Thoracic aorta (tissue), 2 donors: Measurements from ENCODE around the gene C1QTNF7. TPM values are rescaled to one million over a fixed set of nuclear protein-coding genes. Genes with fewer than 3 reads are reported as not detected.

Experiments used
- ATAC-seq: fragments of 150-250 bp; one replicate; pipeline ENCODE4 v1.8.0; 2017; ENCODE audit warnings: low read depth; ENCODE audit not compliant: insufficient number of reproducible peaks, low FRiP score
- DNase-seq: peaks from one replicate; pipeline ENCODE4 v3.0.0-alpha.2; 2020; ENCODE audit warnings: low spot score
- H3K27ac ChIP-seq, 2 donors: fragments of 200-600 bp; sonication (generic); 1 replicate in 1 of 2; 2 replicates in 1 of 2; pipeline ENCODE4 v1.5.1; 2016; ENCODE audit warnings: mild to moderate bottlenecking in 2 of 2, moderate library complexity in 2 of 2
- H3K27me3 ChIP-seq: fragments of 200-600 bp; sonication (generic); replicated peaks from 2 replicates; pipeline ENCODE4 v1.6.0; 2016; ENCODE audit warnings: mild to moderate bottlenecking; ENCODE audit not compliant: insufficient read depth
- H3K36me3 ChIP-seq: fragments of 200-600 bp; sonication (generic); one replicate; pipeline ENCODE4 v1.5.1; 2016
- H3K4me1 ChIP-seq, 2 donors: fragments of 200-600 bp; sonication (generic); 1 replicate in 1 of 2; 2 replicates in 1 of 2; pipeline versions ENCODE4 v1.5.1 to v1.6.0; 2016; ENCODE audit warnings: low read depth in 2 of 2, mild to moderate bottlenecking in 1 of 2; ENCODE audit not compliant: control insufficient read depth in 1 of 2
- H3K4me3 ChIP-seq: fragments of 200-600 bp; sonication (generic); 2 replicates; pipeline ENCODE4 v1.5.1; 2016; ENCODE audit warnings: mild to moderate bottlenecking
- H3K9me3 ChIP-seq: fragments of 200-600 bp; sonication (generic); 2 replicates; pipeline ENCODE4 v1.5.1; 2016
- CTCF ChIP-seq: fragments of 200-600 bp; sonication (generic); IDR thresholded peaks from one replicate; pipeline ENCODE4 v1.5.1; 2019; ENCODE audit warnings: antibody characterized with exemption
- total RNA-seq, 2 donors: library from RNA; depleted of rRNA; stranded (reverse); fragments of >200 nt; gene quantifications; one replicate each; pipeline versions ENCODE4 v1.1.0 to v1.2.3, GENCODE V29; 2016

The C1QTNF7 gene
- total RNA-seq, 2 donors from 2014 or later, result 18.2 to 24.0 TPM

GRCh38 chr4:15443371-15444160 is 15.7 kb downstream of the C1QTNF7 start:
- Histone ChIP-seq H3K4me1 (no peaks in the 10 kb centered on the region), H3K27ac (no peak overlapping the region), H3K4me3 (no peak overlapping the region), H3K36me3 (peaks cover 14% of the 10 kb centered on the region), H3K9me3 (no peaks in the 10 kb centered on the region), H3K27me3 (no peaks in the 10 kb centered on the region)
- TF ChIP-seq CTCF, result no peak
- ATAC-seq (no peak), DNase-seq (no peak)

GRCh38 chr4:15444276-15444675 is 16.4 kb downstream of the C1QTNF7 start:
- H3K36me3 ChIP-seq, result peaks cover 14% of the 10 kb centered on the region
- no peak overlapping the region for H3K27ac ChIP-seq
- no peaks in the 10 kb centered on the region for H3K9me3 ChIP-seq
- no peak for TF ChIP-seq CTCF
- no peaks in the 10 kb centered on the region for H3K27me3 ChIP-seq
- no peak overlapping the region for H3K4me3 ChIP-seq
- no peak for DNase-seq
- ATAC-seq, result no peak
- no peaks in the 10 kb centered on the region for H3K4me1 ChIP-seq

- no peak overlapping the region for H3K27ac ChIP-seq
- no peak for DNase-seq
- ATAC-seq, result no peak
- peaks cover 14% of the 10 kb centered on the region for H3K36me3 ChIP-seq
- H3K4me1 ChIP-seq, result peaks cover 0 to under 1% of the 10 kb centered on the region in 2 donors
- TF ChIP-seq CTCF, result no peak
- H3K9me3 ChIP-seq, result no peaks in the 10 kb centered on the region
- no peak overlapping the region for H3K4me3 ChIP-seq
- H3K27me3 ChIP-seq, result no peaks in the 10 kb centered on the region
Measured at GRCh38 chr4:15444879-15445547, 17.2 kb downstream of the C1QTNF7 start.

- Histone ChIP-seq H3K4me3 (no peak overlapping the region), H3K9me3 (no peaks in the 10 kb centered on the region), H3K27me3 (no peaks in the 10 kb centered on the region), H3K4me1 (peaks cover 35 to 50% of the 10 kb centered on the region in 2 donors), H3K27ac (peak overlapping the region; percentile 73 to 83), H3K36me3 (peaks cover 3% of the 10 kb centered on the region)
- TF ChIP-seq CTCF, result no peak
- ATAC-seq (peak; percentile 34), DNase-seq (no peak)
Measured at GRCh38 chr4:15451181-15451865, 23.5 kb downstream of the C1QTNF7 start.
